HG03175 (cell line): ENCODE results near the gene SORCS2.

Experiments used
- ATAC-seq: cut with Tn5 transposase; IDR thresholded peaks from one replicate; pipeline ENCODE4 v1.9.1; 2021; ENCODE audit warnings: mild to moderate bottlenecking, moderate library complexity; ENCODE audit not compliant: unreplicated experiment

SORCS2 gene

DNA sequence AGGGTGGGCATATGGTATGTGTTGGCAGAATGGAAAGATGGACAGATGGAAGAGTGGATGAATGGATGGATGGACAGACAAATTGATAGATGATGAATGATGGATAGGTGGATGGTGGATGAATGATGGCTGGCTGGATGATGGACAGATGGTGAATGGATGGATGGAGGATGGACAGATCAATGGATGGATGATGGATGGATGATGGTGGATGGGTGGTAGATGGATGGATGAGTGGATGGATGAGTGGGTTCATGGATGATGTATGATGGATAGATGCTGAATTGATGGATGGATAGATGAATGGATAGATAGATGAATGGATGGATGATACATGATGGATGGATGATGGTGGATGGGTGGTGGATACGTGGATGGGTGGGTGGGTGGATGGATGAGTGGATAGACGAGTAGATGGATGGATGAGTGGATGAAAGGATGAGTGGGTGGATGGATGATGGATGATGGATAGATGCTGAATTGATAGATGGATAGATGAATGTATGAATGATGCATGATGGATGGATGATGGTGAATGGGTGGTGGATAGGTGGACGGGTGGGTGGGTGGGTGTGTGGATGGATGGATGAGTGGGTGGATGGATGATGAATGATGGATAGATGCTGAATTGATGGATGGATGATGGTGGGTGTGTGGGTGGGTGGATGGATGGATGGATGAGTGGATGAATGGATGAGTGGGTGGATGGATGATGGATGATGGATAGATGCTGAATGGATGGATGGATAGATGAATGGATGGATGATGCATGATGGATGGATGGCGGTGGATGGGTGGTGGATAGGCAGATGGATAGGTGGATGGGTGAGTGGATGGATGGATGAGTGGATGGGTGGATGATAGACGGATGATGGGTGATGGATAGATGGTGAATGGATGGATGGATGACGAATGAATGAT is 497.7 kb downstream of the SORCS2 start:
- no peak for ATAC-seq

DNA sequence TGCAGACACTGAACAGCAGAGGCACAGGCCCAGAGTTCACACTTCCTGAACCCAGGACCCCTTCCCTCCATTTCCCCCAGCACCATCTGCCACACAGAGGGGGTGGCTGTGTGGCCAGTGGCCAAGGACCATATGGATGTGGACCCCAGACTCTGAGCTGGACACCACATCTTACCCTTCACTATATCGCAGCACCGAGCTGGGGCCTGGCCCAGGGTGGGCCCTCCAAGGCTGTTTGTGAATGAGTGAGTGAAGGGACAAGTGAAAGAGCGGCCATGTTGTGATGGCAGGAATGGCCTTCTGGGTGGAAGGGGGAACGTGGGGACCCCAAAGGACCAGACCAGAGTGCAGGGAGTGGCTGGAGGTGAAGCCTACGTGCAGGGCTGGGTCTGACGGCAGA is 498.7 kb downstream of the SORCS2 start:
- ATAC-seq: no peak

DNA sequence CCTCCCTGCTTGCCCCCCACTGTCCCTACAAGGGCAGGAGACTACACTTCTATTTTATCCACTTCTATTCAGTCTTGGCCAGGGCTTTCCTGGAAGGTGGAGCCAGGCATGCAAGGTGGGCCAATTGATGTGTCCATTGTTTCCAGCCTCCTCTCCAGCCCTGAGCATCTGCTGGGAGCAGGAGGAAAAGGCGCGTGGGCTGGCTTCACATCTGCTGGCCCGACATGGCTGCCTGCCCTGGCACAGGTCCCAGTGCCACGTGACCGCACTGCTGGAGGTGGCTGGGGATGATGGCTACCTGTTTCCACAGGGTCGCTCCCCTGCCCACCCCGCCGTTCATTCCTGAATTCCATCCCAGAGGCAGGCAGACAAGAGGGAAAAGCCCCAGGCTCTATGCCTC is 499.6 kb downstream of the SORCS2 start:
- no peak for ATAC-seq

DNA sequence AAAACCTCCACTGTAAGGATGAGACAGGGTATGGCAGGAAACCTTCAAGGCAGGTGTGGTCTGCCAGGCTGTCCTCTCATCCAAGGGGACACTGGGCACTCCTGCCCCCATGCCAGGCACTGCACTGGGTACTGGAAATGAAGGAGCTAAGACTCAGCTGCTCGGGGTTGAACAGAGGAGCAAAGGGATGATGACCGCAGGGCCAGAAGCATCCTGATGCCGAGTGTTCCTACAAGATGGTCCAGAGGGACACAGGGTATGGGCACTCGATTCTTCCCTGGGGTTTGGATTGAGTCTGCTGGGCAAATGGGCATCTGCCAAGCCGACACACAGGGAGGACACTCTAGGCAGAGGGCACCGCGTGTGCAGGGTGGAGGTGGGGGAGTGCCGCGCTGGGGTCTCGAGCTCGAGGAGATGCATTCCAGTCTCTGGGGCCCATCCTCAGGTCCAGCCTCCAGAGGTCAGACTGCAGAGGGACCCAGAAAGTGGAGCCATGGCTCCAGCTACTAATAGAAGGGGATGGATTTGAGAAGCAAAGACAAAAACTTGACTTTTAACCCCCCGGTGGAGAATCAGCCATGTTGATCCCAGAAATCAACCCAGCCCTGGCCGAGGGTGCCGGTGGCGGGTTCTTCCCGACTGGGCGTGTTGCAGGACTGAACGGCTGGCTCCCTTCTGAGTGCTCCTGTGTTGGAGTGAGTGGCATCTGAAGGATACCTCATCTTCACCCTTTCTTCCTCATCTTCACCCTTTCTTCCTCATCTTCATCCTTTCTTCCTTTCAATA is 500.3 kb downstream of the SORCS2 start:
- ATAC-seq: no peak

DNA sequence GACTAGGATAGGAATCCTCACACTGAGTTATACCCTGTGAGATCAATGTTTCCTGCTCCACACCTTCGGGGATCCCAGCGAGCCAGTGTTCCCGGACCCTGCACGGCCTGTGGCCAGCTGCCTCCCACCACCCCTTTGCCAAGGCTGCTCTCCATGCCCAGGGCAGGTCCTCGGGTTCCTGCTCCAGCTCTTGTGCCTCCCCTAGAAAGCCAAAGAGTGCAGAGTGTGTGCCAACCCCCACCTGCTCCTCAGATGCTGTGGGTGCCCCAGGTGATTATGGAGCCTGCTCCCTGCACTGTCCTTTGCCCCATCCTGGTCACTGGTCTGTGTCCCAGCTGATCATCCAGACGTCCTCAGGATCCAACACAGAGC is 500.9 kb downstream of the SORCS2 start:
- no peak for ATAC-seq

DNA sequence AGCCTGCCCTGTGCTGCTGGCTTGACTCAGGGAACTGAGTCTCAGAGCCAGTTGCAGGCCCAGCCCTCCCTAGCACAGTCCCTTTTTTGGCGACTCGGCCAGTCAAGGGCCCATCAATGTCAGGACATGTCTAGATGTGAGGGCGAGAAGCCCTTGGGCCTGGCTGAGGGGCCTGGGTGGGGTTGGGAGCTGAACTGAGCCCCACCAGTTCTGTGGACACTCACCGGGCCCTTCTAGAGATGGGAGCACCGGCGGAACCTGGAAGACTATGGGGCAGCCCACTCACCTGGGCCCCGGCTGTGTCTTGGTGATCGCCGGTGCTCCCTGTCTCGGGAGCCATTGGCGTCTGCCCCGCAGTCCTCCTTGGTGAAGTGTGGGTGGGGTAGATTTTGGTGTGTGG is 501.4 kb downstream of the SORCS2 start:
- ATAC-seq: no peak

DNA sequence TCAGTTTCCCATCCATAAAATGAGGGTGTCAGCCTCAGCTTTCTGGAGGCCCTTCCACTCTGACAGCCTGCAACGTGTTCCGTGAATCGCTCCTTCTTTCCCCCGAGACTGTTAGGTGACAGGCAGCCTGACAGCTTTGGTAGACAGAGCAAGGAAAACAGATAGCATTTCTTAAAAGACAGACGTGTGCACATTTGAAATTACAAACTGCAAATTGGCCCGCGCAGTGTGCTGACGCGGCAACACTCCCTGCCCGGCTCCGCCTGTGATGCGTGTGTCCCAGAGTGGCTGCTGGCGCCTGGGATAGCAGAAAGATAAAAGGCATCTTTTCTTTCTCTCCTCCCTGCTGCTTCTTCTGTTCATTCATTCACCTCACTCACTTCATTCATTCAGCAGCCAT is 502.0 kb downstream of the SORCS2 start:
- no peak for ATAC-seq

DNA sequence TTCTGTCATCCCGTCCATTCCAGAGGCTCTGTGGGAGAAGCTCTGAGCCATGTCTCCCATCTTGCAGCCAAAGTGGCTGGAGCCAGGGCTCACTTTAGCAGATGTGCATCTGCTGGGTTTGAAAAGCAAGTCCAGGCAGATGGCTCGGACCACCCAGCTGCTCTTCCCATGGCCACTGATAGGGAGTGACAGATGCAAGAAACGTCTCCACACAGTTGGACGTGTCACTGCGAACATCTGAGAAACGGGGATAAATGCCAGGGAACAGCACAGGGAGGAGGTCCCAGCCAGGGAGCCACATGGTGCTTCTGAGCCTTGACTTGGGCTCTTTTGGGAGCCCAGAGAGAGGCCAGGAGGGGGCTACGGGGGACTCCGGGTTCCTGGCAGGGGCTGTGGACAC is 505.0 kb downstream of the SORCS2 start:
- ATAC-seq: no peak

DNA sequence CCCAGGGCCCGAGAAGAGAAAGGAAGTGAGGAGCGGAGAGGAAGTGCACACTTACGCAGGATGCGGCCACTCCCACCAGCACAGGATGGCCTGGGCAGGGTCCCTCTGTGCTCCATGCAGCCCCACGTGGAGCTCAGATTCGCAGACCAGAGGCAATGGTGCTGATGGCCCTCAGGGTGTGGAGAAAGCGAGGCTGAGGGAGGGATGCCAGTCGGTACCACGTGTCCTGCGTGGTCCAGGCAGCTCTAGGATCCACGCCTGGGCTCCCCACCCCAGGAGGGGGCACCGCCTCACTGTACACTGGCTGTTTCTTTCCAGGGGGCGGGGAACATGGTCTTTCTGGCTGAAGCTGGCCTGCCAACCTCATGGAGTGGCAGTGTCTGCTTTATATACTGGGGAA is 505.5 kb downstream of the SORCS2 start:
- no peak for ATAC-seq

DNA sequence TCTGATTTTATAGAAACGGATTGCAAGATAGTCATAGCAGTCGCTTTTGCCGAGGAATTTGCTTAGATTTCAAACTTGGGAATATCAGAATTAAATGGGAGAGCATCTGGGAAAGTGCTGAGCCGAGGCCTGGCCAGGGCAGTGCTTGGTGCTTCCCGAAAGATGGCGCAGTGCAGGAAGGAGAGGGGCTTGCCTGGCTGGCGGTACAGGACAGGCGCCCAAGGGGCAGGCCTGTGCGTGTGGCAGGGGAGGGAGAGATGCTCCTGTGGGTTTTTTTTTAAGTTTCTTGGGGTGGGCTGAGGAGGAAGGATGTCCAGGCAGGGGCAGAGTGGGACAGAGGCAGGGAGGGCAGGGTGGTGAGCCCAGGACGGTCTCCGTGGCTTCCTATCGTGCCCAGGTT is 506.2 kb downstream of the SORCS2 start:
- ATAC-seq: no peak

DNA sequence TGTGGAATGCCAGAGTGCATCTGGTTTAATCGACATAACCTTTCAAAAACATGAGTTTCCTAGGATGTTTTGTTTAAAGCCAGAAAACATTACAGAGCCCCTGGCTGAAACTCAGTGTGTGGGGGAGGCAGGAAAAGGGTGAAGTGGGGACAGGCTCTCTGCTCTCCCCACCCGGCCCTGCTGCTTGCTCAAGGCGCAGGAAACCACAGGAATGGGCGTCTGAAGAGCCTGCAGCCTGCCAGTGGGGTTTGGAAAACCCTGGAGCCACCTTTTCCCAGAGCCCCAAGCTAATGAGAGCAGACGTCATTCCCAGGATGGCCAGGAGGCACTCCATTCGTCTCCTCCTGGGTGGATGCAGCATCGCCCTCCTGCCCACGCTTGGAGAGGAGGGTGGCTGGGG is 506.7 kb downstream of the SORCS2 start:
- no peak for ATAC-seq

DNA sequence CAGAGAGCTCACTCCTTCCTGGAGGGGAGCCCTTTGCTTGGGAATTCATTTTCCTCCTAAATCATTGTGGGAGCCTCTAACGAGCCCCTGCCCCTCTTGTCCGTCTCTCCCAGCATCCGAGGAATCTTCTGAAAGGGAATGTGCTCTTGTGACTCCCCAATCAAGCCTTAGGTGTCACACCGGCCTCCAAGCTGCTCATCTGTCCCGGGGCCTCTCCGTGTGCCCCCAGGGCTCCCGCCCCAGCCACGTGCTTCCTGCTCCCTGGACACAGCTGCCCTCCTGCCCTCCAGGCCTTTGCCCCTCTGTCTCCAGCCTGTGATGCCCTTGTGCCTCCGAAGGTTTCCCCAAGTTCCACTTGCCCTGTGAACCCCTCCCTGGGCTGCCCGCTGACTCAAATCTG is 507.5 kb downstream of the SORCS2 start:
- no peak for ATAC-seq

DNA sequence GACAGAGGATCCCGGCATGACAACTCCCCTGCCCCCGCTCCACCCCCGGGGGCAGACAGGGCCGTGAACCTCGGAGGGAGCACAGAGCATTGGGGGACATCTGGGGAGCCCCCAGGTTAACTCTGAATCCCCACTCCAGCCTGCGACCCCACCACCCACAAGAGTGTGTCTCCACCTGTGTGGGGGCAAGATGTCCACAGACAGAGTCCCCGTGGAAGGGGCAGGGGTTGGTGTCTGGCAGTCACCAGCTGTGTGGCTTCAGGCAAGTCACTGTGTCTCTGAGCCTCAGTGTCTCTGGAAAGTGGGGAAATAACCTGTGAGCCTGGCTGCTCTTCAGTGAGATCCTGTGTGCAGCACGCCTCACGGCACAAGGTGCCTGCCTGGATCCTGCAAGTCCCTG is 508.3 kb downstream of the SORCS2 start:
- no peak for ATAC-seq

DNA sequence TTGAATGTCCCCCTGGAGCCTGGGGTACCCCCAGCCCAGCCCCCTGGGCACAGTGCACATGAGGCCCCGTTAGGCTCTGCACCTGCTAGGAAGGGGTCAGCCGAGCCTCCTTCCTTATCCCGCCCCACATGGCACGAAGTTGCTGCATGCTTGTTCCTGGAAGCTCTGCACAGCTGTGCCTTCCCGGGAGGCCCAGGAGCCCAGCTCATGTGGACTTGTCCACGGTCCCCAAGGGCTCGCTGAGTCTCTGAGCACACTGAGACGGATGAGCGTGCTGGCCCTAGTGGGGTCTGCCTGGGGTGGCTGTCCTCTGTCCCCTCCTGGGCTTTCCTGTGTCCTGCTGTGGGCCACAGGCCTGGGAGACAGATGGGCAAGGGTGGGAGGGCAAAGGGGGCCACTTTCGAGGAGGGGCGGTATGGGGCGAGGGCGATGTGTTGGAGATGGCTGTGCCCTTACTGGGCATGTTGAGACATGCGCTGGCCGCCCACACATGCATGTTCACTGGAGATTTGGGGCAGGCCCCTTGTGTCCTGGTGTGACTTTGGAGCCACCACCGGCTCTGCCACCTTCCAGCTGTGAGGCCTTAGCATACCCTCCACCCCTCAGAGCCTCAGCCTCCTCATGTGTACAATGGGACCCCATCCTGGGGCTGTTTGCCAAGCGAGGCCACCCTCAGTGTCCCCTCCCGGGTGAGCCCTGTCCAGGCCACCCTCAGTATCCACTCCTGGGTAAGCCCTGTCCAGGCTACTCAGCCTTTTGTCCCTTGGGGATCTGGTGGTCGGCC is 509.7 kb downstream of the SORCS2 start:
- ATAC-seq: no peak

DNA sequence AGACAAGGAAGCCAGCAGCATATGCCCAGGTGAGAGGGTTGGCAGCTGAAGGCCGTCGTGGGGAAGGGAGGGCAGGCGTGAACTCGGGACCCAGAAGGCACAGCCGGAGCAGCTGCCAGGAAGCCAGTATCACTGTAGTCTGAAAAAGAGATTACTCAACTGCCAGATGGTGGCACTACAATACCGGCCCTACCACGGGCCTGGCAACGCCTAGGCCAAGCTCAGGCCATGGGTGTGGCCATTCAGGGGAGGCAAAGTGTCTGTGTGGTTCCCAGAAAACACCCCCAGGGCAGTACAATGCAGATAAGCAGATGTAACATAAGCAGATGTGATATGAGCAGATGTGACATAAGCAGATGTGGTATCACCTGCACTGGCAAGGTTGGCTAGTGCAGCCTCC is 511.4 kb downstream of the SORCS2 start:
- no peak for ATAC-seq

DNA sequence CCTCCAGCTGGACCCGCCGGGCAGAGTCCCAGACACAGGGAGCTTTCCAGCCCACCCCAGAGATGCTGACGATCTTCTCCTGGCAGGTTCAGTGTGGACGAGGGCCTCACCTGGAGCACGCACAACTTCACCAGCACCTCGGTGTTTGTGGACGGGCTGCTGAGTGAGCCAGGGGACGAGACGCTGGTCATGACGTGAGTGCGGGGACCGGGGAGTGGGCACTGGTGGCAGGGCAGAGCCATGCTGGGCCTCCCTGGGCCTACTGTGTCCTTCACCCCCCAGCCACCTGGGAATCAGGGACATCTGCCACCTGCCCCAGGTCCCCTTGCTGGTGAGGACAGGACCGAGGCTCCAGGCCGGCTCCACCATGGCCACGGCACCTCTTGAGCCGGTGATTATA is 511.8 kb downstream of the SORCS2 start:
- no peak for ATAC-seq

DNA sequence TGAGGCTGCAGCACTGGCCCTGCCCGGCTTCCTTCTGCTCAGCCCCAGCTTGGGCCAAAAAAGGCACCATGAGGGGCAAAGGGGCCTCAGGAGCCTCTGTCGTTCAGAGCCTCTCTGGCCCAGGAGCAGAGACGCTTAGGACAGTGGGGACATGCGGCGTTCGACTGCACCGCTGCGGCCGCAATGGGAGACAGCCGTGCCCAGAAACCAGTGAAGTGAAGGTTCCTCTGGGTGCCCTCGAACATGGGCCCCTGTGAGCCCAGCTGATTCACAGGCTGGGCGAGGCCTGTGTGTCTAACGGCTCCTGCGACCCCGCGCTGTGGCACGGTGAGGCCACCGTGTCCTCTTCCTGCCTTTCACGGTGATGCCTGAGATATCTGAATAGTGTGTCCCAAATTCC is 512.3 kb downstream of the SORCS2 start:
- ATAC-seq: no peak

DNA sequence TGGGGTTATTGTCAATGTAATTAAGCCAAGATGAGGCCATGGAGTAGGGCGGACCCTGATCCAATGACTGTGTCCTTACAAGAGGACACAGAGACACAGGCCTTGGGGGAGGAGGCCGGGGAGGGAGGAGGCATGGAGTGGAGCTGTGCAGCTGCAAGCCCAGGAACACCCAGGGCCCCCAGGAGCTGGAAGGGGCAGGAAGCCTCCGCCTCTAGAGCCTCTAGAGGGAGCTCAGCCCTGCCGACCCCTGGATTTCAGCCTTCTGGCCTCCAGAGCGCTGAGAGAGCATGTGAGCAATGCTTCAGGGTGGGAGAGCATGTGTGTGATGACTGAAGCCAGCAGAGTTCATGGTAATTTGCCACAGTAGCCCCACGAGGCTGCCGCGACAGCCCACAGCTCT is 512.7 kb downstream of the SORCS2 start:
- no peak for ATAC-seq

DNA sequence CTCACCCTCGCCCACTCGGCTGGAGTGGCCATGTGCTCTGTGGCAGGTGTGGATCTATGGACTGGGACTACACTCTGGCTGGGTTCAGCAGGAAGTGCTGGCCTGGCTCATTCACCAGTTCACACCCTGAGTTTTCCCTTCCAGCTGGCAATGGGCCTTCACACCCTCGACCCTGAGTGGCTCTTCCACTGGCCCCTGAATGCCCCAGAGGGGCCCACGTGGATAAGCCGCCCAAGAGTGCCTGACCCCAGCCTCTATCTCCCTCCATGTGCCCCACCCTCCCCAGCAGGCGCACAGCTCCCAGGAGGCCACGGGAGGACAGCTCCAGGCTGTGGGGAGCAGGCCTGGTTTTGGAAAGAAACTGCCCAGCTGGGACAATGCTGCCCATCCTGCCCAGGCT is 513.3 kb downstream of the SORCS2 start:
- no peak for ATAC-seq

DNA sequence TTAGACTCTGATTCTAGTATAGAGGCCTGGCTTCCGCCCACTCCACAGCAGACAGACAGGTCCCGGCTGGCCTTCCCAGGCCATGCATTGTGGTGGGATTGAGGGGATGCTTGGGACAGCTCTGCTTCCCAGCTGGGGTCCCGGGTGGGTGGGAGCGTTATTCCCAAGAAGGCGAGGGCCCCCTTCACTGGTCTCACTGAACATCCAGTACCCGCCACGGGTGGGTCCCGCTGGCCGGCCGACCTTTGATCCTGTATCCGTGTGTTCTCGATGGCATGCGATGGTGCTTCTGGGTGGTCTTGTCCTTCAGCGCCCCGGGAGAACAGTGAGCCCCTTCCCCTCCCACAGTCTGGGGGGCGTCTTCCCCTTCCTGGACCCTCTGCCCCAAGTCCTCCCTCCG is 515.9 kb downstream of the SORCS2 start:
- ATAC-seq: no peak

DNA sequence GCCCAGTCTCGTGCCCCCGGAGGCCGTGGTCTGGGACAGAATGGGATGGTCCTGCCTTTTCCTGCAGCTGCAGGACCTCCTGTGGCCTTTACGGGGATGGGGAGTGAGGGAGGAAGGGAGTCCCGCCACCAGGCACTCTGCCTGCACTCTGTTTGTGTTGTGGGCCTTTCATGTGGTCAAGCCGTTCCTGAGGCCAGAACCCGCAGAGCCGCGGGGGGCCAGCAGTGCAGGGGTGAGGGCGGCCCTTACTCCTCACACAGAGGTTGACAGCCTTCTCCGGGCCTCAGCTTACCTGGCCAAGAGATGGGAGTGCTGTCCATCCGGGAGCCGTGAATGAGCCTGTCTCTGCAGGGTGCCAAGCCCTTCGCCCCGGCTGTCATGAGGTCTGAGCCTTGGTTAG is 516.6 kb downstream of the SORCS2 start:
- no peak for ATAC-seq

DNA sequence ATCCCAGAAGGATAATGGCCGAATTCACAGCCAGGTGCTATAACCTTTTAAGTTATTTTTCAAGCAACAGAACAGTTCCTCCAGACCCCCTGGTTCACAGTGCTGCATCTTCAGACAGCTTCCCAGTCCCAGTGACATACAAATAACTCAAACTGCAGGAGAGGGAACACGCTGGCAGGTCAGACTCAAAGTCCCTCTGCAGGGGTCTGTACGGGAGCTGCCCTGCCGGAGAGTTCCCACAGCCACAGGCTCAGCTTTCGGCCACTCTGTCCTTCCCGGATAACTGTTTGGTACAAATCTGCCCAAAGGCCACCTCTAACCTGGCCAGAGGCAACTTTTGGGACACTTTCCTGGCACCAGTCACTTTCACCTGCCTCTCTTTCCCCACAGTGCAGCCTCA is 517.1 kb downstream of the SORCS2 start:
- no peak for ATAC-seq
